IMR-90 (cell line): ENCODE results near the gene ADAM15. TPM values are rescaled to one million over a fixed set of nuclear protein-coding genes. Genes with fewer than 3 reads are reported as not detected.

Experiments
- ATAC-seq: fragments of 200-7000 bp; cut with Tn5 transposase; 2 replicates; pipeline ENCODE4 v1.9.1; 2020; ENCODE audit warnings: low read depth, mild to moderate bottlenecking, moderate library complexity
- BruUV-seq: library from RNA; stranded (reverse); fragments of 400-500 nt; replicated peaks from 2 replicates; lab custom pipeline; 2021; lab: Mats Ljungman, UMichigan
- CTCF ChIA-PET: fragments of 300-600 bp; formaldehyde crosslinking; extraction: SDS; loops from one replicate; lab custom pipeline; 2021; ENCODE audit warnings: antibody characterized with exemption; lab: Yijun Ruan, JAX
- POLR2A ChIA-PET: fragments of 300-600 bp; sonication (Branson Sonifier 250); formaldehyde crosslinking; loops from one replicate; lab custom pipeline; 2022; ENCODE audit warnings: antibody characterized with exemption; ENCODE audit not compliant: unreplicated experiment; lab: Charles Lee
- DNase-seq: peaks from one replicate; pipeline ENCODE4 v3.0.0; 2013
- H2AFZ ChIP-seq: replicated peaks from 2 replicates; pipeline ENCODE3; 2013; ENCODE audit warnings: low read length, mild to moderate bottlenecking; ENCODE audit not compliant: poor library complexity
- H2AK5ac ChIP-seq: 2 replicates; pipeline ENCODE4 v1.6.1; 2013; ENCODE audit warnings: low read depth, low read length, inconsistent platforms
- H2AK9ac ChIP-seq: replicated peaks from 2 replicates; pipeline ENCODE3; 2013; ENCODE audit warnings: mild to moderate bottlenecking, low read depth, low read length, moderate library complexity; ENCODE audit not compliant: poor library complexity
- H2BK120ac ChIP-seq: 2 replicates; pipeline ENCODE4 v1.6.1; 2013; ENCODE audit warnings: low read depth, low read length, inconsistent platforms
- H2BK15ac ChIP-seq: 3 replicates; pipeline ENCODE4 v1.6.1; 2013; ENCODE audit warnings: low read depth, low read length, inconsistent platforms
- H2BK20ac ChIP-seq: 2 replicates; pipeline ENCODE4 v1.6.1; 2013; ENCODE audit warnings: low read depth, mild to moderate bottlenecking, inconsistent platforms, low read length, moderate library complexity
- H2BK5ac ChIP-seq: 2 replicates; pipeline ENCODE4 v1.6.1; 2013; ENCODE audit warnings: mild to moderate bottlenecking, low read depth, low read length, inconsistent platforms; ENCODE audit not compliant: poor library complexity, severe bottlenecking
- H3K14ac ChIP-seq: replicated peaks from 2 replicates; pipeline ENCODE4 v1.6.1; 2013; ENCODE audit warnings: low read depth, low read length, inconsistent platforms
- H3K18ac ChIP-seq: 2 replicates; pipeline ENCODE4 v1.6.1; 2013; ENCODE audit warnings: low read depth, low read length, control low read depth
- H3K23ac ChIP-seq: 2 replicates; pipeline ENCODE4 v1.6.1; 2013; ENCODE audit warnings: low read depth, low read length, inconsistent platforms
- H3K27ac ChIP-seq: 2 replicates; pipeline ENCODE4 v1.5.1; 2013; ENCODE audit warnings: mild to moderate bottlenecking, control low read depth, low read length; ENCODE audit not compliant: insufficient read depth
- H3K27me3 ChIP-seq: 2 replicates; pipeline ENCODE4 v1.6.1; 2013; ENCODE audit warnings: low read length; ENCODE audit not compliant: control insufficient read depth, insufficient read depth
- H3K36me3 ChIP-seq: 2 replicates; pipeline ENCODE4 v1.6.1; 2013; ENCODE audit warnings: low read length, mixed read lengths; ENCODE audit not compliant: control insufficient read depth, insufficient read depth
- H3K4ac ChIP-seq: 2 replicates; pipeline ENCODE4 v1.6.1; 2013; ENCODE audit warnings: low read depth, low read length, inconsistent platforms
- H3K4me1 ChIP-seq: 2 replicates; pipeline ENCODE4 v1.6.1; 2013; ENCODE audit warnings: low read length, mixed read lengths; ENCODE audit not compliant: control insufficient read depth, insufficient read depth
- H3K4me2 ChIP-seq: 2 replicates; pipeline ENCODE4 v1.6.1; 2013; ENCODE audit warnings: low read depth, mild to moderate bottlenecking, control low read depth, low read length, moderate library complexity
- H3K4me3 ChIP-seq: 2 replicates; pipeline ENCODE4 v1.5.1; 2013; ENCODE audit warnings: low read depth, mild to moderate bottlenecking, control low read depth, low read length, moderate library complexity; ENCODE audit not compliant: insufficient read depth
- H3K56ac ChIP-seq: 2 replicates; pipeline ENCODE4 v1.6.1; 2013; ENCODE audit warnings: low read length, inconsistent platforms; ENCODE audit not compliant: insufficient read depth; ENCODE audit errors: extremely low read depth
- H3K79me1 ChIP-seq, 2 experiments: 2 replicates each; pipeline ENCODE4 v1.6.1; 2013; ENCODE audit warnings: low read length in 2 of 2, inconsistent platforms in 1 of 2, low read depth in 1 of 2
- H3K9ac ChIP-seq: 2 replicates; pipeline ENCODE4 v1.6.1; 2013; ENCODE audit warnings: low read depth, low read length, control low read depth
- H3K9me1 ChIP-seq: 2 replicates; pipeline ENCODE4 v1.6.1; 2013; ENCODE audit warnings: low read length, inconsistent platforms; ENCODE audit not compliant: insufficient read depth
- H3K9me3 ChIP-seq: 2 replicates; pipeline ENCODE4 v1.6.1; 2013; ENCODE audit warnings: low read length; ENCODE audit not compliant: control insufficient read depth, insufficient read depth
- H4K20me1 ChIP-seq: 2 replicates; pipeline ENCODE4 v1.6.1; 2013; ENCODE audit warnings: low read length, inconsistent platforms; ENCODE audit not compliant: insufficient read depth
- H4K5ac ChIP-seq: 2 replicates; pipeline ENCODE4 v1.6.1; 2013; ENCODE audit warnings: mild to moderate bottlenecking, low read depth, low read length, control low read depth
- H4K8ac ChIP-seq, 2 experiments: 2 replicates each; pipeline ENCODE4 v1.6.1; 2013; ENCODE audit warnings: low read depth in 2 of 2, low read length in 2 of 2, control low read depth in 1 of 2, inconsistent platforms in 1 of 2
- H4K91ac ChIP-seq: 2 replicates; pipeline ENCODE4 v1.6.1; 2013; ENCODE audit warnings: low read depth, low read length, inconsistent platforms; ENCODE audit not compliant: insufficient read depth
- BHLHE40 ChIP-seq: fragments of 150-350 bp; IDR thresholded peaks from 2 replicates; pipeline ENCODE4 v1.6.1; 2016; ENCODE audit warnings: mild to moderate bottlenecking, low read depth, low read length
- CEBPB ChIP-seq: IDR thresholded peaks from 2 replicates; pipeline ENCODE4 v1.6.1; 2012; ENCODE audit warnings: low read depth, low read length, improper control_type of control experiment
- CHD1 ChIP-seq: IDR thresholded peaks from 2 replicates; pipeline ENCODE4 v1.6.1; 2012; ENCODE audit warnings: low read depth, low read length, improper control_type of control experiment
- CTCF ChIP-seq: conservative IDR thresholded peaks from 2 replicates; pipeline ENCODE4 v1.5.1; 2012; ENCODE audit warnings: mild to moderate bottlenecking, low read depth, low read length, improper control_type of control experiment
- ELK1 ChIP-seq: fragments of 150-350 bp; IDR thresholded peaks from 2 replicates; pipeline ENCODE4 v1.6.1; 2016; ENCODE audit warnings: low read depth, mild to moderate bottlenecking, low read length, moderate library complexity, borderline replicate concordance
- FOS ChIP-seq: fragments of 150-350 bp; IDR thresholded peaks from 2 replicates; pipeline ENCODE4 v1.6.1; 2016; ENCODE audit warnings: low read depth, low read length
- MAFK ChIP-seq: IDR thresholded peaks from 2 replicates; pipeline ENCODE4 v1.6.1; 2012; ENCODE audit warnings: low read depth, low read length, improper control_type of control experiment
- MAZ ChIP-seq: IDR thresholded peaks from 2 replicates; pipeline ENCODE4 v1.6.1; 2012; ENCODE audit warnings: low read depth, mild to moderate bottlenecking, low read length, improper control_type of control experiment, moderate library complexity, borderline replicate concordance
- MXI1 ChIP-seq: IDR thresholded peaks from 2 replicates; pipeline ENCODE4 v1.6.1; 2012; ENCODE audit warnings: low read depth, mild to moderate bottlenecking, low read length, moderate library complexity, borderline replicate concordance
- NFE2L2 ChIP-seq: fragments of 150-350 bp; IDR thresholded peaks from 2 replicates; pipeline ENCODE4 v1.6.1; 2016; ENCODE audit warnings: low read depth, mild to moderate bottlenecking, low read length
- POLR2A ChIP-seq: IDR thresholded peaks from 2 replicates; pipeline ENCODE4 v1.6.1; 2012; ENCODE audit warnings: mild to moderate bottlenecking, low read depth, low read length
- RAD21 ChIP-seq: IDR thresholded peaks from 2 replicates; pipeline ENCODE4 v1.6.1; 2012; ENCODE audit warnings: low read length, improper control_type of control experiment
- RCOR1 ChIP-seq: IDR thresholded peaks from 2 replicates; pipeline ENCODE4 v1.6.1; 2012; ENCODE audit warnings: mild to moderate bottlenecking, low read length, improper control_type of control experiment; ENCODE audit not compliant: insufficient replicate concordance
- RFX5 ChIP-seq: IDR thresholded peaks from 2 replicates; pipeline ENCODE4 v1.8.0; 2012; ENCODE audit warnings: low read depth, mild to moderate bottlenecking, low read length, moderate library complexity
- SMC3 ChIP-seq: fragments of 150-350 bp; IDR thresholded peaks from 2 replicates; pipeline ENCODE4 v1.6.1; 2016; ENCODE audit warnings: low read depth, mild to moderate bottlenecking, antibody characterized with exemption, low read length, moderate library complexity
- WGBS, 2 experiments: methylation state at CpG; one replicate each; pipeline versions ENCODE4 v1.1.5 to v1.1.7; 2013; ENCODE audit warnings: missing lambda C conversion rate in 2 of 2; ENCODE audit not compliant: insufficient read length in 1 of 2; ENCODE audit errors: extremely low coverage in 2 of 2; 5-methylcytosine and 5-hydroxymethylcytosine counted together
- dilution Hi-C: fragments of 300-500 bp; cut with HindIII; formaldehyde crosslinking; loops from one replicate; pipeline ENCODE4 v1.14.3; 2018; ENCODE audit warnings: low sequenced_read_pairs; ENCODE audit not compliant: unreplicated experiment
- in situ Hi-C: fragments of 300-500 bp; cut with MboI; formaldehyde crosslinking; loops from 3 replicates; pipeline ENCODE4 v1.14.3; 2019; ENCODE audit warnings: low sequenced_read_pairs, inconsistent platforms, mixed read lengths
- intact Hi-C: fragments of 100-400 bp; cut with micrococcal nuclease; formaldehyde crosslinking; loops from 2 replicates; pipeline ENCODE4 v1.10.0; 2022
- polyA plus RNA-seq, 3 experiments: library from polyadenylated mRNA; depleted of rRNA; stranded (reverse); fragments of >200 nt; gene quantifications; 2 replicates each; pipeline ENCODE4 v1.2.3, GENCODE V29; 2012; ENCODE audit warnings: low replicate concordance in 1 of 3
- total RNA-seq: library from RNA; depleted of rRNA; stranded (reverse); fragments of >200 nt; gene quantifications from 2 replicates; pipeline ENCODE4 v1.2.3, GENCODE V29; 2012

ADAM15 gene
- total and polyA plus RNA-seq, 2 of the 4 experiments (the other 2 are of a cell fraction): 25.6 to 52.4 TPM

GRCh38 chr1:155026154-155026553 lies 25.0 kb upstream of the ADAM15 start:
- Histone ChIP-seq H3K27me3 (peaks cover 18% of the 10 kb centered on the region), H3K36me3 (no peaks in the 10 kb centered on the region), H3K4me1 (peaks cover 3% of the 10 kb centered on the region; the same call in 1 of the 2 replicates), H4K8ac (no peak overlapping the region), H4K20me1 (no peaks in the 10 kb centered on the region; the same call in 1 of the 2 replicates), H3K18ac (no peak overlapping the region), H3K27ac (no peak overlapping the region), H3K9ac (no peak overlapping the region), H4K91ac (no peak overlapping the region), H2BK15ac (no peak overlapping the region), H3K4me2 (no peak overlapping the region), H2AK9ac (no peak overlapping the region), H3K14ac (no peak overlapping the region), H3K79me1 (no peaks in the 10 kb centered on the region), H2BK120ac (no peak overlapping the region), H3K23ac (no peak overlapping the region), H2BK20ac (no peak overlapping the region), H3K56ac (no peak overlapping the region), H3K4me3 (no peak overlapping the region), H3K9me1 (peaks cover 4% of the 10 kb centered on the region), H3K9me3 (no peaks in the 10 kb centered on the region), H3K4ac (no peak overlapping the region), H4K5ac (no peak overlapping the region), H2AFZ (peak overlapping the region; percentile 65), H2AK5ac (no peak overlapping the region), H2BK5ac (no peak overlapping the region)
- in situ Hi-C loops (no loop called here), dilution Hi-C loops (no loop called here), intact Hi-C loops (no loop called here)
- POLR2A ChIA-PET: no interaction called here
- TF ChIP-seq RCOR1 (no peak), RAD21 (no peak), POLR2A (no peak), MXI1 (no peak), MAZ (no peak), MAFK (no peak), NFE2L2 (no peak), RFX5 (no peak), CHD1 (no peak), CEBPB (no peak), SMC3 (no peak), BHLHE40 (no peak), ELK1 (no peak), FOS (no peak), CTCF (no peak)
- ATAC-seq: no peak
- no peak for DNase-seq
- CTCF ChIA-PET: interaction anchor here (1.0 kb wide), 1 partner anchor 27 kb away, joined by 3 read pairs; no protein-coding TSS in a partner anchor
- 60% methylated on average over 1 of the region's 9 CpGs; no CpG with 5 or more reads in 1 of the 2 experiments for WGBS, 2 experiments
- no TSS peak for BruUV-seq
